ENCODE results near the gene ASIC2. TPM values are rescaled to one million over a fixed set of nuclear protein-coding genes. Genes with fewer than 3 reads are reported as not detected.

Gene ASIC2
- total RNA-seq, 1 donor from 2014 or later: 0.36 TPM

DNA sequence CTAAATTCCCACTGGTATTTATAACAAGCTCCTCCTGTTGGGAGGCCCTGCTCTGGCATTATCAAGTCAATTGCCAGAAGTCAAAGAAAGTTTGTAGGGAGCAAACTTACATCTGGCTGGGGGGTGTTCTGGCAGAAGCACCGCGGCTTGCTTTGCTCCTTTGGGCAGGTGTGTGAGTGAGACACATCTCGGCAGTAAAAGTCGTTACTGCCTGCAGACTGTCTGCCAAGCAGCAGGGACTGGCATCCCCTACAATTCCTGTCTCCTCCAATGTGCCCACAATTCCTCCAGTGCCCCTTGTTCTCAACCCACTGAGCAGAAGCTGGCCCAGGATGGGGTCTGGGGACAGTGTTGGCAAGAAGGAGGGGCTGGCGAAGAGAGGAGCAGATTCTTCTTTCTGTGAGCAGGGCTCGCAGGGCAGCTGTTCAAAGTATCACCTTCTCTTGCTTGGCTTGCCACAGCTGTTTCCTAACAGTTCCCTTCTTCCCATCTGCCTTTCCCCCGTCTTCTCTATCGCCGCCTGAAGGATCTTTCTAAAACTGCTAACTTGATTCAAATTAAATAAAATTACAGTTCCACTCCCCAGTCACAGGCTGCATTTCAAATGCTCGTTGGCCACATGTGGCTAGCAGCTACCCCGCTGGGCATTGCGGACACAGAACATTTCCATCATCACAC, 271.2 kb downstream of the ASIC2 start:
- H3K27me3 Mint-ChIP-seq (ENCODE audit: low read depth, unreplicated experiment): peaks cover 62% of the 10 kb centered on the region
- TF ChIP-seq CTCF (IDR thresholded peaks at IDR 0.05; ENCODE audit: insufficient read depth, low read depth, low read length) (no peak), EZH2 (IDR thresholded peaks at IDR 0.05; ENCODE audit: insufficient read depth, low read length) (no peak)
- H2AFZ ChIP-seq (ENCODE audit: low read depth, low read length): no peak overlapping the region
- peaks cover 5% of the 10 kb centered on the region for H3K27me3 ChIP-seq (ENCODE audit: insufficient read depth, low read length)
- FAIRE-seq (no peak), DNase-seq (ENCODE audit: low read depth) (no peak)
- no peaks in the 10 kb centered on the region for H4K20me1 ChIP-seq (ENCODE audit: insufficient read depth, low read length)
- no peak overlapping the region for H3K4me3 ChIP-seq (ENCODE audit: insufficient read depth, low read depth, low read length)
- H3K4me1 Mint-ChIP-seq (ENCODE audit: low read depth, unreplicated experiment): no peaks in the 10 kb centered on the region
- H3K9me3 Mint-ChIP-seq (ENCODE audit: unreplicated experiment): no peaks in the 10 kb centered on the region
- H3K27ac ChIP-seq (ENCODE audit: low read depth, low read length): no peak overlapping the region
- no peak overlapping the region for H3K4me2 ChIP-seq (ENCODE audit: low read length)
- no peak overlapping the region for H3K9ac ChIP-seq (ENCODE audit: low read length)
- H3K4me1 ChIP-seq (ENCODE audit: insufficient read depth, low read length): no peaks in the 10 kb centered on the region
- H3K36me3 Mint-ChIP-seq (ENCODE audit: low read depth, unreplicated experiment): no peaks in the 10 kb centered on the region
- H3K9me3 ChIP-seq (ENCODE audit: insufficient read depth, low read depth, low read length): no peaks in the 10 kb centered on the region
- H3K36me3 ChIP-seq (ENCODE audit: insufficient read depth, low read length): no peaks in the 10 kb centered on the region
- H3K4me3 Mint-ChIP-seq (ENCODE audit: unreplicated experiment): no peak overlapping the region
- no peak overlapping the region for H3K27ac Mint-ChIP-seq (ENCODE audit: unreplicated experiment)
- H3K79me2 ChIP-seq (ENCODE audit: insufficient read depth, low read length): no peaks in the 10 kb centered on the region

DNA sequence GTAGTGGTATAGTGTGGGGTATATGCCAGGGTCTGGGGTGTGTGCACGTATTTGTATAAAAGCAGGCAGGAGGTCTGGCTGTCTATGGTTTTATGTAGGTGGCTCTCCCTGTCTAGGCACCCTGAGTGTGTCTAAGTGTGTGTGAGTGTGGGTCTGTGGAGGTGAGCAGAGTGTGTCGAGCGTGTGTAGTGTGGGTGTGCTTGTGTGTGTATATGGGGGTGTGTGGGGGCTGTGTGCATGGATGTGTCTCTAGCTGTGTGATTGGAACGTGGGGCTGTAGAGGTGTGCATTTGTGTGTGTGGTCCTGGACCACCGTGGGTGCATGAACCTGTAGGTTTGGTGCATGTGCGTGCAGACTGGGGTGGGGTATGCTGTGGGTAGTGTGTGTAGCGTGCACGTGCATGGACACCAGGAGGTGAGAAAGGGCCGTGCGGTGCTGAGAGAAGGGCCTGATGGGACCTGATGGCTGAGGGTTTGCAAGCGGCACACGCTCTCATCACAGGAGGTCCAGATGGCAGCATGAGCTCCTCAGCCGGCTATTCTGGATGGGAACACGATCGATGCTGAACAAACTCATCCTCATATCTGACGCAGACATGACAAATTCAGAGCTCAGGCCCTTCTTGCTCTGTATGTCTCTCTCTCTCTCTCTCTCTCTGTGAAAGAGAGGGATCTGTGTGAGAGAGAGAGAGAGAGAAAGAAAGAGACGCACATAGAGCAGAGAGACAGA, 273.8 kb downstream of the ASIC2 start:
- TF ChIP-seq CTCF (IDR thresholded peaks at IDR 0.05; ENCODE audit: insufficient read depth, low read depth, low read length) (no peak), EZH2 (IDR thresholded peaks at IDR 0.05; ENCODE audit: insufficient read depth, low read length) (no peak)
- H3K4me3 ChIP-seq (ENCODE audit: insufficient read depth, low read depth, low read length): no peak overlapping the region
- H3K27ac ChIP-seq (ENCODE audit: low read depth, low read length): no peak overlapping the region
- no peaks in the 10 kb centered on the region for H3K9me3 ChIP-seq (ENCODE audit: insufficient read depth, low read depth, low read length)
- no peak overlapping the region for H3K9ac ChIP-seq (ENCODE audit: low read length)
- no peaks in the 10 kb centered on the region for H3K9me3 Mint-ChIP-seq (ENCODE audit: unreplicated experiment)
- no peak overlapping the region for H2AFZ ChIP-seq (ENCODE audit: low read depth, low read length)
- H3K4me1 Mint-ChIP-seq (ENCODE audit: low read depth, unreplicated experiment): no peaks in the 10 kb centered on the region
- H3K36me3 ChIP-seq (ENCODE audit: insufficient read depth, low read length): no peaks in the 10 kb centered on the region
- FAIRE-seq: no peak
- no peak overlapping the region for H3K4me3 Mint-ChIP-seq (ENCODE audit: unreplicated experiment)
- no peaks in the 10 kb centered on the region for H3K36me3 Mint-ChIP-seq (ENCODE audit: low read depth, unreplicated experiment)
- DNase-seq (ENCODE audit: low read depth): no peak
- H3K79me2 ChIP-seq (ENCODE audit: insufficient read depth, low read length): no peaks in the 10 kb centered on the region
- H3K4me2 ChIP-seq (ENCODE audit: low read length): no peak overlapping the region
- peaks cover 2% of the 10 kb centered on the region for H3K27me3 ChIP-seq (ENCODE audit: insufficient read depth, low read length)
- H3K27me3 Mint-ChIP-seq (ENCODE audit: low read depth, unreplicated experiment): peaks cover 65% of the 10 kb centered on the region
- H4K20me1 ChIP-seq (ENCODE audit: insufficient read depth, low read length): no peaks in the 10 kb centered on the region
- no peak overlapping the region for H3K27ac Mint-ChIP-seq (ENCODE audit: unreplicated experiment)
- H3K4me1 ChIP-seq (ENCODE audit: insufficient read depth, low read length): no peaks in the 10 kb centered on the region

GRCh38 chr17:33017366-33017765, 275.7 kb downstream of the ASIC2 start:
- no peaks in the 10 kb centered on the region for H3K9me3 Mint-ChIP-seq (ENCODE audit: unreplicated experiment)
- FAIRE-seq (no peak), DNase-seq (ENCODE audit: low read depth) (no peak)
- H3K27ac ChIP-seq (ENCODE audit: low read depth, low read length): no peak overlapping the region
- H3K79me2 ChIP-seq (ENCODE audit: insufficient read depth, low read length): no peaks in the 10 kb centered on the region
- H3K9ac ChIP-seq (ENCODE audit: low read length): no peak overlapping the region
- H4K20me1 ChIP-seq (ENCODE audit: insufficient read depth, low read length): no peaks in the 10 kb centered on the region
- no peak overlapping the region for H3K4me3 ChIP-seq (ENCODE audit: insufficient read depth, low read depth, low read length)
- peaks cover 13% of the 10 kb centered on the region for H3K4me1 Mint-ChIP-seq (ENCODE audit: low read depth, unreplicated experiment)
- H3K4me3 Mint-ChIP-seq (ENCODE audit: unreplicated experiment): no peak overlapping the region
- TF ChIP-seq CTCF (IDR thresholded peaks at IDR 0.05; ENCODE audit: insufficient read depth, low read depth, low read length): no peak
- H3K4me2 ChIP-seq (ENCODE audit: low read length): no peak overlapping the region
- H3K36me3 ChIP-seq (ENCODE audit: insufficient read depth, low read length): no peaks in the 10 kb centered on the region
- peaks cover 7% of the 10 kb centered on the region for H3K4me1 ChIP-seq (ENCODE audit: insufficient read depth, low read length)
- no peaks in the 10 kb centered on the region for H3K36me3 Mint-ChIP-seq (ENCODE audit: low read depth, unreplicated experiment)
- no peak overlapping the region for H2AFZ ChIP-seq (ENCODE audit: low read depth, low read length)
- no peaks in the 10 kb centered on the region for H3K9me3 ChIP-seq (ENCODE audit: insufficient read depth, low read depth, low read length)
- peaks cover 63% of the 10 kb centered on the region for H3K27me3 Mint-ChIP-seq (ENCODE audit: low read depth, unreplicated experiment)
- H3K27me3 ChIP-seq (ENCODE audit: insufficient read depth, low read length): peaks cover 2% of the 10 kb centered on the region
- H3K27ac Mint-ChIP-seq (ENCODE audit: unreplicated experiment): no peak overlapping the region

Measured in astrocyte (in vitro differentiated cells and primary cell).